Measurements from ENCODE around the gene WDR11.

Gene WDR11

GRCh38 chr10:120841522-120842189, 9.5 kb upstream of the WDR11 start:
- H3K4me3 ChIP-seq (ENCODE audit: low read depth, low read length), result no peak overlapping the region
- no peak for TF ChIP-seq CTCF (conservative IDR thresholded peaks at IDR 0.05; ENCODE audit: low read depth, low read length)
- no peak for DNase-seq (ENCODE audit: low read depth)

- TF ChIP-seq CTCF (conservative IDR thresholded peaks at IDR 0.05; ENCODE audit: low read depth, low read length), result no peak
- no peak for DNase-seq (ENCODE audit: low read depth)
- no peak overlapping the region for H3K4me3 ChIP-seq (ENCODE audit: low read depth, low read length)
These were observed 3.2 kb downstream of the WDR11 start for GRCh38 chr10:120854388-120854787.

- no peak overlapping the region for H3K4me3 ChIP-seq (ENCODE audit: low read depth, low read length)
- no peak for TF ChIP-seq CTCF (conservative IDR thresholded peaks at IDR 0.05; ENCODE audit: low read depth, low read length)
- no peak for DNase-seq (ENCODE audit: low read depth)
These were observed 10.2 kb downstream of the WDR11 start for GRCh38 chr10:120861178-120861855.

- no peak overlapping the region for H3K4me3 ChIP-seq (ENCODE audit: low read depth, low read length)
- DNase-seq (ENCODE audit: low read depth), result no peak
- no peak for TF ChIP-seq CTCF (conservative IDR thresholded peaks at IDR 0.05; ENCODE audit: low read depth, low read length)
These were observed 22.6 kb downstream of the WDR11 start for GRCh38 chr10:120873741-120874140.

- H3K4me3 ChIP-seq (ENCODE audit: low read depth, low read length), result no peak overlapping the region
- TF ChIP-seq CTCF (conservative IDR thresholded peaks at IDR 0.05; ENCODE audit: low read depth, low read length), result no peak
- DNase-seq (ENCODE audit: low read depth), result no peak
These were observed 31.9 kb downstream of the WDR11 start for GRCh38 chr10:120883071-120883470.

GRCh38 chr10:120887482-120887881, 36.3 kb downstream of the WDR11 start:
- DNase-seq (ENCODE audit: low read depth), result no peak
- no peak for TF ChIP-seq CTCF (conservative IDR thresholded peaks at IDR 0.05; ENCODE audit: low read depth, low read length)
- no peak overlapping the region for H3K4me3 ChIP-seq (ENCODE audit: low read depth, low read length)

GRCh38 chr10:120891365-120891764, 40.2 kb downstream of the WDR11 start:
- peak; percentile 41 for DNase-seq (ENCODE audit: low read depth)
- H3K4me3 ChIP-seq (ENCODE audit: low read depth, low read length), result no peak overlapping the region
- TF ChIP-seq CTCF (conservative IDR thresholded peaks at IDR 0.05; ENCODE audit: low read depth, low read length), result no peak
